Keratinocyte (primary cell): Measurements from ENCODE around the gene GAREM1.

ENCODE experiments used
- CTCF ChIP-seq, 3 experiments: IDR thresholded peaks in 1 of 3; conservative IDR thresholded peaks in 1 of 3; optimal IDR thresholded peaks in 1 of 3; 2 replicates in 2 of 3; 3 replicates in 1 of 3; pipeline versions ENCODE3 to v1.5.1; 2011; ENCODE audit warnings: low read length in 3 of 3, mild to moderate bottlenecking in 3 of 3, moderate library complexity in 2 of 3, control low read depth in 1 of 3, inconsistent platforms in 1 of 3; ENCODE audit not compliant: insufficient read depth in 2 of 3; ENCODE audit errors: extremely low read depth in 1 of 3
- EZH2 ChIP-seq: IDR thresholded peaks from one replicate; pipeline ENCODE4 v1.6.1; 2012; ENCODE audit warnings: inconsistent platforms, mild to moderate bottlenecking, low read length, moderate library complexity

- no peak for TF ChIP-seq CTCF (optimal IDR thresholded peaks at IDR 0.05 in 1 of 3, IDR thresholded peaks at IDR 0.05 in 1 of 3, conservative IDR thresholded peaks at IDR 0.05 in 1 of 3; ENCODE audit: extremely low read depth in 1 of 3, insufficient read depth in 2 of 3, low read length in 3 of 3)
- TF ChIP-seq EZH2, result no peak
Measured at GRCh38 chr18:32425466-32425865, 45.2 kb downstream of the GAREM1 start.
